Stimulated activated CD8-positive, alpha-beta memory T cell treated with anti-CD3 and anti-CD28 coated beads, Interleukin-7, amount 100 ng/mL, for 1 hour (primary cell): ENCODE measurements around the gene TEX261.
A peak's percentile ranks its signal among the peaks of the same experiment; 100 is the strongest.
"Not testable (repeated sequence)": the region's sequence is repeated elsewhere in the genome, so short reads cannot be mapped to it uniquely, and the experiment has no call there.

Source experiments
- DNase-seq, 2 donors: peaks; one replicate each; pipeline ENCODE4 v3.0.0-alpha.2; 2020; ENCODE audit warnings: low read depth in 2 of 2

Gene TEX261

DNA sequence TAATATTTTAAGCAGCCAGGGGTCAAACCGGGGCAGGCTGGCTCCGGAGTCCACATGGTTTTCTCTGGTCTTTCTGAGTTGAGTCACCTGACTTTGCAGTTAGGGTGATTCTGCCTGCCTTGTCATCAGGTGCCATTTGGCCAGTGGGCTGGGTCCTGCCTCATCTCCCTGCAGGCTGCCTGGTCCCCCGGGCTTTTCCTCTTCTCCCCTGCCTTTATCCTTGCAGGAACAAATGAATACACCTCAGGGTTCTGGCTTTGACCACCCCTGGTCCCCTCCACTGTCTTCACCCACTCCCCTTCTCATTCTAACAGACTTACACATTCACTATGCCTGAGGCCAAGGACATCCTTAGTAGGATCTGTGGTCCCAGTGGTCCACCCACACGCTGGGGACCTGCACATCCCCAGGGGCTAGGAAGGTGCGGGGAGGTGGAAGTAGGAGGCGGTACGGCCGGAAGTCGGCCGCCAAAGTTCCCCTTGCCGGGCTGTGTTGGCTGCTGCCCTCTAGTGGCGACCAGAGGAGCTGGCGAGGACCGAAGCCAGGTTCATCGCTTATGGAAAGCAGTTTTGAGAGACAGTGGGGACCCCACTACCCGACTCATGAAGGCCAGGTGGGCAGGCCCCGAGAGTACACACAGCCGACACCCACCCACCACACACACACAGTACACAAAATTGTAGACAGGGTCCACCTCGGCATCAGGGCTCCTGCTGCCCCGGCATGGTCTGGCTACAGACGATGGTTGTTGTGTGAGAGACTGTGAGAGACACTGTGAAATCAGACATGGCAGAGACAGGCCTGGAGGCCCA lies 6.3 kb upstream of the TEX261 start:
- peak; percentile 64 to 67 for DNase-seq

DNA sequence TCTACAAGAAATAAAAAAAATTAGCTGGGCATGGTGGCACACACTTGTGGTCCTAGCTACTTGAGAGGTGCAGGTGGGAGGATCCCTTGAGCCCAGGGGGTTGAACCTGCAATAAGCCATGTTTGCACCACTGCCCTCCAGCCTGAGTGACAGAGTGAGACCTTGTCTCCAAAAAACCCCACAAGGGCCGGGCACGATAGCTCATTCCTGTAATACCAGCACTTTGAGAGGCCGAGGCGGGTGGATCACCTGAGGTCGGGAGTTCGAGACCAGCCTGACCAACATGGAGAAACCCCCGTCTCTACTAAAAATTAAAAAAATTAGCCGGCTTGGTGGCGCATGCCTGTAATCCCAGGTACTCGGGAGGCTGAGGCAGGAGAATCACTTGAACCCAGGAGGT lies 5.3 kb upstream of the TEX261 start:
- not testable (repeated sequence) for DNase-seq

DNA sequence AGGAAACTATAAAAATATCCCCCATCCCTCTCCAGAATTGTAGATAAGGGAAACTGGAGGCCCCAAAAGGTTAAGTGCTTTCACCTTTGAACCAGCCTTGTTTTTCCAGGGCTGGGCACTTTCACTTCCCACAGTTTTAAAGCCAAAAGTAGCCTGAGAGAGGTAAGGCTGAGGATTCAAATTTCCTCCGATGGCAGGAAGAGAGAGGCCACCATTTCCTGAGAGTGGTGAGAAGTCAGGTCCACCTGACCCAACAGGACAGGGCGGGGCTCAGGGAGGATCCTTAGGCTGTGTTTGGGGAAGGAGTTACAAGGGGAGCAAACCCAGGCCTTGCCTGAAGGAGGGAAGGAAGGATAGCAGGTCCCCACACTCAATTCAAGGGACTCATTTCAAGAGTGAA lies 4.7 kb upstream of the TEX261 start:
- no peak for DNase-seq

DNA sequence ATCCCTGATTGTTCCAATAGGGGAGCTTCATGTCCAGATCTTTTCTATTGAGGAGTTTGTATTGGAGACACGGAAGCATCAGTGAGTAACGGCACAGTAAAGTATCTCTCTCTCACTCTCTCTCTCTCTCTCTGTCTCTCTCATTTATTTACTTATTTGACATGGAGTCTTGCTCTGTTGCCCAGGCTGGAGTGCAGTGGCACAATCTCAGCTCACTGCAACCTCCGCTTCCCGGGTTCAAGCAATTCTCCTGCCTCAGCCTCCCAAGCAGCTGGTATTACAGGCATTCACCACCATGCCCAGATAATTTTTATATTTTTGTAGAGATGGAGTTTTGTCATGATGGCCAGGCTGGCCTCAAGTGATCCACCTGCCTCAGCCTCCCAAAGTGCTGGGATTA lies 4.2 kb upstream of the TEX261 start:
- DNase-seq = not testable (repeated sequence)

DNA sequence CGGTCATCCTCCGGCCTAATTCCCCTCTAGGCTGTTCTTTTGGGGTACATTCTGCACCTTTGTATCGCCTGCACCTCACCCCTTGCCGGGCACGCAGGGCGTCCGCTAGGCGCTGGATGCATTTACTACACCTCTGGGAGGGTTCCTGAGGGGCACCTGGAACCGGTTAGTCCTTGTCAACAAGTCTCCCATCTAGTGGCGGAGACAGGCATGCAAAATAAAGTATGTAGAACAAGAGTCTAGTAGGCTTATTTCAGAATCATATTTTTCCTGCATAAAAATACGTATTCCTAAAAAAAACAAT lies 705 bp upstream of the TEX261 start:
- DNase-seq = no peak

DNA sequence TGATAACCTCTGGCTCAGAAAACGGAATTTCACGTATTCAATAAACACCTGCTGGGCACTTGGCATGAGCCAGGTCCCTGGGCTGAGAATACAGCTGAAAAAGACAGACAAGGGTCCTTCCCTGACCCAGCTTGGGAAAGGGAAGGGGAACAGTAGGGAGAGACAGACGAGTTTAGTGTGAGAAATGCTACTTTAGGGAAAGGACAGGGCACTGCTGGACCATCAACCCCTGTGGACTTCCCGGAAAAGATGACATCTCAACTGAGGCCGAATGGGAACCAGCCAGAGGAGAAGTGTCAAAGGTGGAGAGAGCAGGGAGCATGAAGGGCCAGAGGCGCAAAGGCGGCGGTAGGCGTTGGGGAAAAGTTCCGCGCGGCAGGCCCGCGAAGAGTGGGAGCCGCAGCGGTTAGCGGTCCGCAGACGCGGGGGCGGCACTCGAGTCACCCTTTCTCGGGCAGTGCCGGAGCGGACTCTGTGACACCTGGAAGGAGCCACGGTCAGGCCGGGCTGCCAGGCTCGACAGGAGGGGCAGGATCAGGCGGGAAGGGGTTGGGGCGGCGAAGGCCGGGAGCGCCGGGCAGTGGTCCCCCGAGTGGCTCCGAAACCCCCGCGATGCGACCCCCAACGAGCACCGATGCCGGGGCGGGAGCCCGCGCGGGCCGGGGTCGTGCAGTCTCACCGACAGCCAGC lies 519 bp downstream of the TEX261 start:
- no peak for DNase-seq

DNA sequence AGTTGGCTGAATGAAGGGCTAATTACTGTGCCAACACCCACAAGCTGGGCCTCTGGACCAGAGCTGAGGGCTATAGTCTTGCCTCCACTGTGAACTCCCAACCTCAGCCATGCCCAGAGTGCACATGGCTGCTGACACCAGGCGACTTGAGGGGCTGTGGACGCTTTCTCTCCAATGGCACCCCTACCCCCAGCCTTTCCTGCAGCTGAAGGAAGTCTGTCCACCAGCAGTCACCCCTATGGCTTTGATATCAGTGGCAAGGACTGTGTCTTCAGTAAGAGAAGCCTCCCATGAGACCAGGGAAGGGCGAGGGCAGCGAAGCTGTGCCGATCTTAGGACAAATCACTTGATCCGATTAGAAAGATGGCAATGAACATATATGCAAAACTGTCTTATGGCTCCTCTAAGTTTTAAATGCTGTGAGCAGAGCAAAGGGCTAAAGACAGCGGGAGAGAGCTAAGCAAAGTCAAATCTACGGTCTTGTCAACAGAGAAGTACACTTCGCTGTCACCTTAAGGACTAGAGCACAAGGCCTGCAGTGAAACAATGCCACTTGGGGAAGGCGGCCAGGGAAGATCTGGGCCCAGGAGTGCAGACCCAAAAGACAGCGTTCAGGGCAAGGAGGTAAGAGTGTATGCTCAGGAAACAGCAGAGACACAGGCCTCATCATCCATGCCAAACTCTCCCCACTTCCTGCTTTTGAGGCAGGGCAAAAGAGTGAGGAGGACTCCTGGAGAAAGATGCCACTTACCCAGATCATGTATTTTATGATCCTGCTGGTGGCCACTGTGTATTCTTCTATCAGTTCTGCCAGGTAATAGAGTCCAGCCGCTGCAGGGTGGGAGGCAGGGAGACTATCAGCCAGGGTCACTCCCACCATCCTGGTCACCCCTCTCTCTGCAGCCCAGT lies 1.5 kb downstream of the TEX261 start:
- DNase-seq = no peak

DNA sequence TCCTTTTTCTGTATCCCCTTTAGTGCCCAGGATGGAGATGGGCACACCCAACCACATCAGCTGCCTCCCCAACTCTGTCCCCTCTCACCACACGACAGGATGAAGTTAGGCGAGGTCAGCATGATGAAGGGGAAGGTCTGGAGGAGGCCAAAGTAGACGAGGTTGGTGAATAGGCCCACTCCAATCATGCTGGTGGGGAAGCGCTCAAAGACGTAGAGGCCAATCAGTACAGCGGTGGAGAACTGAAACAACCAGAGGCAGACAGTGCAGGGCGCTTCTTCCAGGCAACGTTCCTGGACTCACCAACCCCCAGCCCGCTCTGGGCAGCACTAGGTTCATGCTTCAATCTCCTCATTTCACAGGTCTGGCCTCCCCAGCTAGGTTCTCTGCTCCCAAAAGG lies 2.9 kb downstream of the TEX261 start:
- no peak for DNase-seq

DNA sequence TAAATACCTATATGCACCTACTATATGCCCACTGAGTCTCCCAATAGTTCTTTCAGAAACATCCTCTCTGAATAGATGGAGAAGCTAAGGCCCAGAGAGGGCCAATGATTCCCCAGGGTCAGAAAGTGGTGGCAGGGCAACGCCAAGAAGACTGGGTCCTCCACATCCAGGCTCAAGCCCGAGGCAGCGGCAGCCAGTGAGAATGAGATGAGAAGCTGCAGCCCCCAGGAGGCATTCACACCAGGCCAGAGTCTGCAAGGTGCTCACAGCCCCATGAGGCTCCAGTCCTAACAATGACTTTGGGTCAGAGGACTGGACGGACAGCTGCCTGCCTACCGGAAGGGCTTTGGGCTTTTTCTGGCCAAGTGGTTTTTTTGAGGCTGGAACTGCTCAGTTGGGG lies 3.5 kb downstream of the TEX261 start:
- DNase-seq = no peak

DNA sequence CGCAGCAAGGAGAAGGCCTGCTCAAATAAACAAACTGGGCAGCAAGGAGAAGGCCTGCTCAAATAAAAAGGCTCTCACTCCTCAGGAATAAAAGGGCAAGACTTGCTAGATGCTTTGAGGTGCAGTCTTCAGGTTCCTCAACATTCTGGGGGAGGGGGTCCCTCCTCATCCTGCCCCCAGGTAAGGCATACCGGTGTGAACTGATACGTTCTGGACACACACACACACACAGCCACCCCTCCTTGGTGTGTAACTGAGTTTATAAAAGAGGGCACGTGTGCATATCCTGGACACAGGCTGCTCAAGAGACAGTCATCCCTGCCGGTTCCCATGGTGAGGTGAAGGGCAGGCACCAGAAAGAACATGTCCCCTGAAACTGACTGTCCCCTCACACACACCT lies 4.5 kb downstream of the TEX261 start:
- no peak for DNase-seq

DNA sequence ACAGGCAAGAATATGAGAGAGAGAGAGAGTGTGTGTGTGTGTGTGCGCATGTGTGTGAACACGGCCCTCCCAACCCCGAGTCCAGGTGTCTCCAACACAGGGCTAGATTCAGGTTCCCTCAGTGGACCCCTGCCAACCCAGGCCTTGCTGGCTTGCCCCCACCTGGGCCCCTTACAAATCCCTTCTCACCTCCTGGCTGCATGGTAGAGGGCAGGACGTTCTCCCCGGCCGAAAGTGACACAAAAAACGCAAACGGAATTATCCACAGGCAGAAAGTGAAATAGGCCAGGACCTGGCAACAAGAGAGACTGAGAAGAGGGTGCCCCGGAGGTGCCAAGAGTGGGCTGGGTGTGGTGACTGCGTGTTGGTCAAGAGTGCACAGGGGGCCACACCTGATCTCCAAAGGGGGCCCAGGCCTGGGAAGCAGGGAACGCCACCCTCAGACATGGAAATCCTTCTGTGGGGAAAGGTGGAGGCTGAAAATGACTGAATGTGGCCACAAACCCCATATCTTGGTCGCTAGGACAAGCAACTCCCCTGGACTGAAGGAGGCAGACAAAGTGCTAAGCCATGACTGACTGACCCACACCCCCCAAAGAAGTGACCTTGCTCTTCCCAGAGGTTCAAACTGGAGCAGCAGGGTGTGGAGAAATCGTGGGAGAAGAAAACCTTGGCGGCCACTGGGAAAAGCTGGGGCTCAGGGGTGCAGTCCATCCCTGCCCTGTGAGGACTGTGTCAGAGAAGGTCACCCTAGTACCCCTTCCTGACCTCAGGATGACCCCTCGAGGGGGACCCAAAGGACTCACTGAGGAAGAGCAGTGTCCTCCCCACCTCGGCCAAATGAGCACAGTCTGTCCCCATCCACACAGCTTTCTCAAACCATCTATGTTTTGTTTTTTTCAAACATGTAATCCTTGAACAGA lies 5.7 kb downstream of the TEX261 start:
- no peak for DNase-seq

DNA sequence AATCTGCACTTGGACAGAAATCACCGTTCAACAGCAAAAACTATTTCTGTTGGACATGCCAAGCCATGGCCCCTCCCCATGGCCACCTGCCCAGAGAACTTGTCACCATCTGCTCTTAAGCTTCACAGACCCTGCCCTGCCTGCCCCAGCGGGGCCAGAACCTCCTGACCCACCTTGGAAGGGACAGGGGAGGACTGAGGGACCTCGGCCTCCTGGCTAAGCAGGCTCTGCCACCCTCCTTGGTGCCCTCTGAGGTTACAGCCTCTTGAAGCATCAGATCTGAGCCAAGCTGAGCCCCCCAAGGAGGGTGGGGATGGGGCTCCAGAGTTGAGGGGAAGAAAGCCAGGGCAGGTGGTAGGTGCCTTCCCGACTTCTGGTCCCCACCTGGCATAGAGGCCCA lies 6.5 kb downstream of the TEX261 start:
- no peak for DNase-seq

DNA sequence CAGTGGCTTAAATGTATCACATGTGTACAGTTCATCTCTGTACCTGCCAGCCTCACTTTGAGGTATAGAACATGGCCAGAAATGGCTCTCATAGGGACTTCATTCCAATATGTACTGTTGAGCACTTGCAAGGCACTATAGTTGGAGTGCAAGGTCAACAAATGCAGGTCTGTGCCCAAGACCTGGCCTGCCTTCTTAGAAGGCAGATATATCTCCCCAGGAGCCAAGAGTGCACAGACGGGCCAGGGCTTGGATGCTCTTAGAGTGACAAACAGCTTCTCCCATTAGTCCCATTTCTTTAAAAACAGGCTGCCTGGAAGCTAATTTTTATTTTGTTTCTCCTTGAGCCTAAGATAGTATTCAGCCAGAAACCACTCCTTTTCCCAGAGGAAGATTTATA lies 7.3 kb downstream of the TEX261 start:
- no peak for DNase-seq

DNA sequence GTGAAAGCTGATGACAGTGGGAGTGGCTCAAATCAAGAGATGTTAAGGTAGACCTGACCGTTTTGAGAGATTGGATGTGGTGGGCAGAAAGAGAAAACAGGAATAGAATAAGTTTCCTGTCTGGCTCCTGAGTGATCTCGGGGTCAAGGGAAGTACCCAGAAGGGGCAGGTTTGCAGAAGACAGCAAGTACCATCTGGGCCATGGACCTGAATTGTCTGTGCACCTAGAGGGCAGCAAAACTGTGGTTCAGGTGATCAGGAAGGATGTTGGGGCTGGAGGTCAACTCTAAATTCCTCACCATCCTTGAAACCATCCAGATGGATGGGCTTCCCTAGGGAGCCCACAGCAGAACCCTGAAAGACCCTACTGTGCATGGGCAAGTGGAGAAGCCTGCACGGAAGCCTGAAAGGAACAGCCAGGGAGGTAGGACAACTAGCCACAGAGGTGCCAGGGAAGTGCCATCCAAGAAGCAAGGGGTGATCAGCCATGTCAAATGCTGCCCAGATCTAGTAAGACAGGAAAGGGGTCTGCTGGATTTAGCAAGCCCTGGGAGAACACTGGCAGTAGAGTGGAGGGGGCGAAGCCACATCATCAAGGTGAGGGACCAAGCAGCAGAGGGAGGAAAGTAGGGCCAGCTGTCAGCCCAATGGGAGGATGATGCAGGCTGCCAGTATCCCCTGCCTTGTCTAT lies 8.0 kb downstream of the TEX261 start:
- DNase-seq = no peak

DNA sequence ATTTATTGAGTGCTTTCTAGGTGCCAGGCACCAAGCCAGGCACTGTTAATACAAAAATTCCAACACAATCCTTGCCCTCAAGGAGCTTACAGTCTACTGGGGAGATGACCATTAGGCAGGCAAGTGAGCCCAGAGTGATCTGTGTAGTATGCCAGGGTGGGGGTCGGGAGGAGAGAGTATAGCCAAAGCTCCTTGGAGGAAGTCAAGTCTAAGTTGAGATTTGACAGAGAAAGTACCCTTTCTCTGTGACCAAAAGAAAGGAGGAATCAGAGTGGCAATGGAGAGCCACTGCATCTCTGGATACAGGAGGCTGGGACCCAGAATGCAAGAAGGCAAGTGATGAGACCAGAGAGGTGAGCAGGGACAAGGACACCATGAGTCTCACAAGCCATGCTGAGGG lies 8.7 kb downstream of the TEX261 start:
- DNase-seq = no peak

DNA sequence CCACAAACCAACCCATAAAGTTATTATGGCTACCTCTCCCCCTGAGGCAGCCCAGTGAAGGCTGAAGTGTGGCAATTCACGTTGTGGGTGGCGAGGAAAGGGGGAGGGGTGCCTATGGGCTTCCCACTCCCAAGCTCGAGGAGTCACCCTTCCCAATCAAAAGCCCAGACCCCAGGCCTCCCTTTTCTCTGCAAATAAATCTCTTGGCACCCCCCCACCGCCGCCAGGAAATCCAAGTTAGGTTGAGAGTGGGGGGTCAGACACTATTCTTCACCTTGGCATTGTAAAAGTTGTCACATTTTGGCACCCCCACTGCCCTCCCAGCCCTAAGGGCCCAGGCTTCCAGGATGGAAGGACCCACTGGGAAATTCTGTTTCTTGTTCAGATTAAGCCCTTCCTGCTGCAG lies 9.4 kb downstream of the TEX261 start:
- no peak for DNase-seq

DNA sequence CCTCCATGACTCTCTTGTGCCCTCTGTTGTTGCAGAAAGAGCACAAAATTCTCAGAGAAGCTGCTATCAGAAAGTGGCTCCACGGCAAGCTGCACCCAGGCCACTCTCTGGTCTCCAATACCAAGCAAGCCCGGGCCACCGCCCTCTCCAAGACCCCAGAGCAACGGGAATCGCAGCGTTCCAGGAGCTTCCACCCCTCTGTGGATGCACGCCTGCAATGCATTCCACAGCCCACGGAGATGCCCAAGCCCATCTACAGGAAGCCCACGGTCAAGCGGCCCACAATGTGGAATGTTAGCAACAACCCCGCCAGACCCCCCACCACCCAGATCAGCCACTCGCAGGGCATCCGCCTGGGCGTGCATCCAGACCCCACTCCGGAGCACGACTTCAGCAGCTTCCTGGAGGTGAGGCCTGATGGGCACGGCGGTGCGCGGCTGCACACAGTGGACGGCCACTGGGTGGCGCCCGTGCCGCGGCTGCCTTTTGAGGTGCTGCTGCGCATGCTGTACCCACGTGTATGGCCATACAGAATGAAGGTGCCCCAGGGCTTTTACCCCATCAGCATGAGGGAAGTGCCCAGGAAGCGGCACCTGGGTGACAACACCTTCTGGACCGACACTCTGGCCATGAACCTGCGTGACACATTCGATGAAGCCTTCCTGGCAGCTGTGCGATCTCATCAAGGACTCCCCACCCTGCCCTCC lies 9.9 kb downstream of the TEX261 start:
- peak; percentile 62 to 66 for DNase-seq

DNA sequence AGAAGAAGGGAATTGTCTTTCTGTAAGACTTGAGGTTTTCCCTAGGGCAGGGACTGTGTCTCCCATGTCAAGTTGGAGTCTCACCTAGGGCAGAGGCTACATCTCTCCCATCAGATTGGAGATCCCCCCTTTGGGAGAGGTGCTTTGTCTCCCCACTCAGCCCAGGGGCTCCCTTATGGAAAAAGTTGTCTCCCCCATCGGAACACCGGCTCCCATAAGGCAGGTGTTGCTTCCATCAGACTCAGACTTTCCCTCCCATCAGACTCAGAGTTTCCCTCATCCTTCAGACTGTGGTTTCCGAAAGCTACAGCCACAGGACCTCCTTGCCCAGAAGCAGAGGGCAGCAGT lies 10.5 kb downstream of the TEX261 start:
- DNase-seq = no peak

DNA sequence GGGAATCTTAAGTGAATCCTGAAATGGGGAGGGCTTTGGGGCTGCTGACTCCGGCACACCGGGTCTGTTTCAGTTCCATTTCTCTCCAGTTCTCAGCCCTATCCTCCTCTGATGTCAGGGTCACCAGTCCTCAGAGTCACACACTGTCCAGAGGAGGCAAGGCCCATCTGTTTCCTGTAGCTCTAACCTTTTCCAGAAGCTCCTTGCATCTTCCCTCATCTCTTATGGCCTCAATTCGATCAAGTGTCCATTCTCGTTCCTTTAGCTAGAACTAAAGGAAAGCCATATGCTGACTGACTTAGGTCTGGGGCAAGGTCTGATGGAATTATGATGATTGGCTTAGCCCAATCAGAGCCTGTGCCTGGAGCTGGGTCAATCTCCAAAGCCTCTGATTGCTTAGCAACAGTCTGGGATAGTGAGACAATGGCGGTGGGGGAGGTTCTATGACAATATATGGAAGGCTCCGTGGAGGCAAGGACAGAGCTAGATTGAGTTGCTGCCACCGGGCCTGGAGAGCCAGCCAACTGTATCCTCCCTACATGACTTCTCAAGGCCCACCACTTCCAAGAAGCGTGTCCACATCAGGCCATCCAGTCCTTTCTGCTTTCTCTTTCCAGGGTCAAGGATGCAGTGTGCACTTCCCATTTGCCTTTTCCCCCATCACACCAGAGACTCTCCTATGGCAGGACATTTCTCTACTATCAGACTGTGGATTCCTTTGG lies 11.0 kb downstream of the TEX261 start:
- DNase-seq = no peak

DNA sequence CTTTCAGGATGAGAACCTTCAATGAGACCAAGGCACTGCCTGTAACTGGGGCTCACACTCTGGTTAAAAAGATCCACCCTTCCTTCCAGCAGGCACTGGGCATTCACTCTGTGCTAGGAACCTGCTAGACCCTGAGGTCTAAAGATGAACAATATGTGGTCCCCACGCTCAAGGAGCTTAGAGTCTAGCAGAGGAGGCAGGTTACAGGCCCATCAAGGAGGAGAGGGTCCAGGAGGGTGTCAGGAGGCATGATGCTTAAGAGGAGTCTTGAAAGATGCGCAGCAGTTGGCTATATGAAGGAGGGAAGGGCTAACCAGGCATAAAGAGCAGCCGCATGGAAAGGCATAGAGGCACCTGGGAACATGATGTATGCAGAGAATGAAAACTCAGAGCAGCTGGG lies 11.7 kb downstream of the TEX261 start:
- DNase-seq = no peak
